Sigmoid colon (tissue), 4 donors: ENCODE data around the gene MED13L.

ENCODE experiments used
- POLR2A ChIP-seq, 2 donors: fragments of 450-650 bp; IDR thresholded peaks; one replicate each; pipeline ENCODE4 v1.6.1; 2016; ENCODE audit warnings: antibody characterized with exemption in 2 of 2, mild to moderate bottlenecking in 2 of 2, moderate library complexity in 2 of 2
- POLR2AphosphoS5 ChIP-seq, 4 donors: sonication (generic); formaldehyde crosslinking; IDR thresholded peaks; one replicate each; pipeline ENCODE4 v1.6.1; 2017; ENCODE audit warnings: antibody characterized with exemption in 4 of 4
- TF ChIP-seq, protein P1 (sequence below), 4 experiments: fragments of 450-650 bp in 3 of 4; fragments of 200-600 bp in 1 of 4; IDR thresholded peaks; one replicate each; pipeline ENCODE4 v1.5.1; 2016 to 2019; ENCODE audit warnings: antibody characterized with exemption in 4 of 4, mild to moderate bottlenecking in 3 of 4, moderate library complexity in 2 of 4

DNA sequence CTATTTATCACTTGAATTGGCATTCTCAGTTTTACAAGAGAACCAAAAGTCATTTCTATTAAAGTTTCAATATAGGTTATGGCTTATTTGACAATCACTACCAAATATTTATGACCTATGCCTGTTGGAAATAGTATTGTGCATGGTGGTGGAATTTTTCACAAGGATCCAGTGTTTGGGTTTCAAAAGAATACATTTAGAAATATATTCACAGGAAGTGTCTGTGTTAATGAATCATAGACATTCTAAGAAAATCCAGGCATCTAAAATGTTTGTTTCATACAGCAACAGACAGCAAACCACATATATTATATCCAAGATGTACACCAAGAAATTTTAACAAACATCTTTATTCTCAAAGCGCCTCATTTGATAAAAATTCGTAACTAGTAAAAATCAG, 92.7 kb downstream of the MED13L start:
- TF ChIP-seq POLR2AphosphoS5 (IDR thresholded peaks at IDR 0.05) (no peak), POLR2A (IDR thresholded peaks at IDR 0.05) (no peak)
- TF ChIP-seq, protein P1, sequence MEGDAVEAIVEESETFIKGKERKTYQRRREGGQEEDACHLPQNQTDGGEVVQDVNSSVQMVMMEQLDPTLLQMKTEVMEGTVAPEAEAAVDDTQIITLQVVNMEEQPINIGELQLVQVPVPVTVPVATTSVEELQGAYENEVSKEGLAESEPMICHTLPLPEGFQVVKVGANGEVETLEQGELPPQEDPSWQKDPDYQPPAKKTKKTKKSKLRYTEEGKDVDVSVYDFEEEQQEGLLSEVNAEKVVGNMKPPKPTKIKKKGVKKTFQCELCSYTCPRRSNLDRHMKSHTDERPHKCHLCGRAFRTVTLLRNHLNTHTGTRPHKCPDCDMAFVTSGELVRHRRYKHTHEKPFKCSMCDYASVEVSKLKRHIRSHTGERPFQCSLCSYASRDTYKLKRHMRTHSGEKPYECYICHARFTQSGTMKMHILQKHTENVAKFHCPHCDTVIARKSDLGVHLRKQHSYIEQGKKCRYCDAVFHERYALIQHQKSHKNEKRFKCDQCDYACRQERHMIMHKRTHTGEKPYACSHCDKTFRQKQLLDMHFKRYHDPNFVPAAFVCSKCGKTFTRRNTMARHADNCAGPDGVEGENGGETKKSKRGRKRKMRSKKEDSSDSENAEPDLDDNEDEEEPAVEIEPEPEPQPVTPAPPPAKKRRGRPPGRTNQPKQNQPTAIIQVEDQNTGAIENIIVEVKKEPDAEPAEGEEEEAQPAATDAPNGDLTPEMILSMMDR (IDR thresholded peaks at IDR 0.05): no peak
